K562 (cell line): ENCODE data around the gene FYB2. TPM values are rescaled to one million over a fixed set of nuclear protein-coding genes. Genes with fewer than 3 reads are reported as not detected.

Experiments used
- ATAC-seq: fragments of 200-7000 bp; cut with Tn5 transposase; 3 replicates; pipeline ENCODE4 v1.9.1; 2020; ENCODE audit warnings: moderate library complexity
- BruUV-seq: library from RNA; stranded (reverse); fragments of 400-500 nt; replicated peaks from 2 replicates; lab custom pipeline; 2021; lab: Mats Ljungman, UMichigan
- CTCF ChIA-PET: fragments of 300-600 bp; formaldehyde crosslinking; extraction: SDS; loops from one replicate; lab custom pipeline; 2021; ENCODE audit warnings: low intra/inter-chr PET ratio; lab: Yijun Ruan, JAX
- POLR2A ChIA-PET: fragments of 300-600, 350-650 bp; sonication (Branson Sonifier 250); formaldehyde crosslinking; extraction: SDS; loops from one replicate; lab custom pipeline; 2021; ENCODE audit warnings: antibody characterized with exemption, inconsistent platforms; lab: Yijun Ruan, JAX
- DNase-seq, 4 experiments: peaks; one replicate each; pipeline versions ENCODE4 v3.0.0 to v3.0.0-alpha.2; 2011 to 2018; ENCODE audit warnings: low spot score in 3 of 4, mixed read lengths in 3 of 4; ENCODE audit errors: extremely low read depth in 1 of 4
- FAIRE-seq: peaks from 2 replicates; lab custom pipeline; 2011; peaks lifted over from hg19 to GRCh38; lab: Jason Lieb, UNC
- H2AFZ ChIP-seq: 2 replicates; pipeline ENCODE4 v1.6.0; 2011; ENCODE audit warnings: low read depth, low read length, control low read depth, inconsistent platforms
- H3K27ac ChIP-seq: fragments of 200-600 bp; 3 replicates; pipeline ENCODE4 v1.8.0; 2011; ENCODE audit warnings: low read depth, mild to moderate bottlenecking, control low read depth, inconsistent platforms, low read length, moderate library complexity, mixed read lengths; ENCODE audit errors: extremely low read depth
- H3K27me3 ChIP-seq, 2 experiments: fragments of 300-600 bp in 1 of 2; 2 replicates in 1 of 2; 3 replicates in 1 of 2; pipeline versions ENCODE4 v1.6.0 to v1.8.0; 2011; ENCODE audit warnings: inconsistent platforms in 2 of 2, low read length in 2 of 2, mild to moderate bottlenecking in 1 of 2, mixed read lengths in 1 of 2, moderate library complexity in 1 of 2; ENCODE audit not compliant: control insufficient read depth in 2 of 2, insufficient read depth in 2 of 2
- H3K36me3 ChIP-seq: fragments of 300-600 bp; 3 replicates; pipeline ENCODE4 v1.8.0; 2011; ENCODE audit warnings: mild to moderate bottlenecking, low read length, inconsistent platforms; ENCODE audit not compliant: control insufficient read depth, insufficient read depth
- H3K4me1 ChIP-seq, 2 experiments: fragments of 200-600 bp in 1 of 2; replicated peaks in 1 of 2; 2 replicates in 1 of 2; 3 replicates in 1 of 2; pipeline versions ENCODE4 v1.5.1 to v1.8.0; 2011; ENCODE audit warnings: inconsistent platforms in 2 of 2, low read length in 2 of 2, mild to moderate bottlenecking in 1 of 2, mixed read lengths in 1 of 2, moderate library complexity in 1 of 2; ENCODE audit not compliant: control insufficient read depth in 2 of 2, insufficient read depth in 2 of 2
- H3K4me2 ChIP-seq: 2 replicates; pipeline ENCODE4 v1.6.1; 2011; ENCODE audit warnings: low read length, control low read depth, inconsistent platforms, mixed read lengths; ENCODE audit not compliant: insufficient read depth
- H3K4me3 ChIP-seq: fragments of 200-600 bp; sonication (generic), shearing (Covaris generic); 2 replicates; pipeline ENCODE4 v1.5.1; 2016; ENCODE audit warnings: control low read depth, inconsistent platforms
- H3K79me2 ChIP-seq: fragments of 200-600 bp; 3 replicates; pipeline ENCODE4 v1.8.0; 2011; ENCODE audit warnings: low read length, inconsistent platforms; ENCODE audit not compliant: control insufficient read depth, insufficient read depth
- H3K9ac ChIP-seq, 2 experiments: 2 replicates each; pipeline versions ENCODE4 v1.6.0 to v1.6.1; 2011; ENCODE audit warnings: low read depth in 2 of 2, low read length in 2 of 2, control low read depth in 1 of 2, inconsistent platforms in 1 of 2, mild to moderate bottlenecking in 1 of 2, mixed read lengths in 1 of 2; ENCODE audit not compliant: insufficient read depth in 1 of 2
- H3K9me1 ChIP-seq: one replicate; pipeline ENCODE4 v1.6.0; 2011; ENCODE audit warnings: inconsistent platforms, mild to moderate bottlenecking, low read length, moderate library complexity; ENCODE audit not compliant: control insufficient read depth, insufficient read depth
- H3K9me3 ChIP-seq: replicated peaks from 2 replicates; pipeline ENCODE4 v1.5.1; 2011; ENCODE audit warnings: low read depth, low read length, inconsistent platforms; ENCODE audit not compliant: control insufficient read depth, insufficient read depth
- H4K20me1 ChIP-seq: replicated peaks from 2 replicates; pipeline ENCODE4 v1.6.1; 2011; ENCODE audit warnings: low read length, inconsistent platforms, mixed read lengths; ENCODE audit not compliant: control insufficient read depth, insufficient read depth
- COPS2 ChIP-seq: fragments of 450-650 bp; conservative IDR thresholded peaks from 2 replicates; pipeline ENCODE4 v1.6.1; 2016; ENCODE audit warnings: mild to moderate bottlenecking, moderate library complexity
- CREM ChIP-seq: IDR thresholded peaks from 2 replicates; pipeline ENCODE4 v1.6.1; 2014; ENCODE audit warnings: antibody characterized with exemption, low read depth
- ELF1 ChIP-seq: fragments of 200-800 bp; sonication (Bioruptor generic); IDR thresholded peaks from 2 replicates; pipeline ENCODE4 v1.6.1; 2016; ENCODE audit warnings: missing genetic modification characterization, missing compliant biosample characterization
- GABPB2 ChIP-seq: fragments of 250-450 bp; sonication (Bioruptor Pico); conservative IDR thresholded peaks from 2 replicates; pipeline ENCODE4 v1.5.1; 2021; ENCODE audit warnings: mild to moderate bottlenecking
- PML ChIP-seq: IDR thresholded peaks from 2 replicates; pipeline ENCODE4 v1.6.1; 2012; ENCODE audit warnings: low read length, inconsistent platforms
- SMAD3 ChIP-seq: fragments of 450-650 bp; formaldehyde crosslinking; conservative IDR thresholded peaks from 2 replicates; pipeline ENCODE4 v1.4.0; 2020; ENCODE audit warnings: mild to moderate bottlenecking
- SP2 ChIP-seq: IDR thresholded peaks from 2 replicates; pipeline ENCODE4 v1.6.1; 2011; ENCODE audit warnings: mild to moderate bottlenecking, low read depth, low read length, moderate library complexity; ENCODE audit not compliant: poor library complexity, severe bottlenecking; ENCODE audit errors: extremely low read depth
- ZNF232 ChIP-seq: sonication (generic); formaldehyde crosslinking; IDR thresholded peaks from 2 replicates; pipeline ENCODE4 v1.8.0; 2022; ENCODE audit warnings: mild to moderate bottlenecking, missing genetic modification reagents
- ZNF444 ChIP-seq: fragments of 250-450 bp; sonication (Bioruptor Pico); IDR thresholded peaks from 2 replicates; pipeline ENCODE4 v1.4.0; 2020; ENCODE audit warnings: mild to moderate bottlenecking, moderate library complexity
- WGBS: fragments of 100-300 bp; shearing (Covaris generic); methylation state at CpG from one replicate; pipeline ENCODE4 v1.1.6; 2016; ENCODE audit warnings: low coverage, mixed read lengths; ENCODE audit not compliant: insufficient coverage; ENCODE audit errors: missing lambda C conversion rate; 5-methylcytosine and 5-hydroxymethylcytosine counted together
- in situ Hi-C: fragments of 300-500 bp; cut with MboI; formaldehyde crosslinking; loops from 4 replicates; pipeline ENCODE4 v1.15.0; 2018; ENCODE audit warnings: inconsistent platforms, mixed read lengths
- intact Hi-C: fragments of 100-400 bp; cut with micrococcal nuclease; formaldehyde crosslinking; loops from 2 replicates; pipeline ENCODE4 v1.14.2; 2022
- polyA plus RNA-seq, 8 experiments: library from polyadenylated mRNA; depleted of rRNA in 4 of 8; stranded (reverse) in 5 of 8; unstranded in 3 of 8; fragments of >200 nt; fragmentation: Nextera tagmentation in 2 of 8; fragmentation: Illumina TruSeq in 1 of 8; extraction: Ambion mirVana in 2 of 8; extraction: Trizol in 1 of 8; gene quantifications; 2 replicates each; pipeline versions ENCODE4 v1.2.1 to v1.2.3, GENCODE V29; 2011 to 2014; ENCODE audit warnings: inconsistent platforms in 1 of 8, missing spikeins in 1 of 8
- total RNA-seq, 7 experiments: library from RNA; depleted of rRNA in 6 of 7; stranded (reverse); fragments of >200 nt in 6 of 7; fragmentation: Illumina TruSeq in 2 of 7; extraction: Trizol in 2 of 7; gene quantifications; 2 replicates each; pipeline versions ENCODE4 v1.2.1 to v1.2.3, GENCODE V29; 2011 to 2021; ENCODE audit warnings: low replicate concordance in 1 of 7
- TF ChIP-seq, protein P1 (sequence below): fragments of 250-450 bp; sonication (Bioruptor Pico); IDR thresholded peaks from 2 replicates; pipeline ENCODE4 v1.8.0; 2022; ENCODE audit warnings: inconsistent platforms
- TF ChIP-seq, protein P2 (sequence below), 2 experiments: fragments of 150-350 bp in 1 of 2; IDR thresholded peaks; 2 replicates each; pipeline ENCODE4 v1.6.1; 2012 to 2016; ENCODE audit warnings: low read depth in 2 of 2, low read length in 2 of 2, mild to moderate bottlenecking in 1 of 2, moderate library complexity in 1 of 2

The FYB2 gene
- total and polyA plus RNA-seq, 9 of the 15 experiments (the other 6 are each of a cell fraction or from before 2014, with no cell fraction given) = not detected

DNA sequence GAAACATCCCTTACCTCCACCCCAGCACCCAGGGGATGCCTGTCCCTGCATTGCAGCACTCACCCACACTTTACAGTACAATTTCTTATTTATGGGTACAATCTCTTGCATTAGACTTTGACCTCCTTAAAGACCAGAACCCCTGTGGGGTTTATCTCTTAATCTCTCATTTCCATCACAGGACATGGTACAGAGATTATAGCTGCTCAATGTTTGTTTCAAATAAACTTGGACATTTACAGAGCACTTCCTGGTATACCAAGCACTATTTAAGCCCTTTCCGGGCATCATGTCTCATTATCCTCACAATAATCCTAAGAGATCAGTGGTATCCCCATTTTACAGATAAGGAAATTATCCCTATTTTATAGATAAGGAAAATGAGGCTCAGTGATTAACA lies 31.9 kb downstream of the FYB2 start:
- H2AFZ ChIP-seq = no peak overlapping the region
- no peak for TF ChIP-seq SP2
- TF ChIP-seq, protein P1, sequence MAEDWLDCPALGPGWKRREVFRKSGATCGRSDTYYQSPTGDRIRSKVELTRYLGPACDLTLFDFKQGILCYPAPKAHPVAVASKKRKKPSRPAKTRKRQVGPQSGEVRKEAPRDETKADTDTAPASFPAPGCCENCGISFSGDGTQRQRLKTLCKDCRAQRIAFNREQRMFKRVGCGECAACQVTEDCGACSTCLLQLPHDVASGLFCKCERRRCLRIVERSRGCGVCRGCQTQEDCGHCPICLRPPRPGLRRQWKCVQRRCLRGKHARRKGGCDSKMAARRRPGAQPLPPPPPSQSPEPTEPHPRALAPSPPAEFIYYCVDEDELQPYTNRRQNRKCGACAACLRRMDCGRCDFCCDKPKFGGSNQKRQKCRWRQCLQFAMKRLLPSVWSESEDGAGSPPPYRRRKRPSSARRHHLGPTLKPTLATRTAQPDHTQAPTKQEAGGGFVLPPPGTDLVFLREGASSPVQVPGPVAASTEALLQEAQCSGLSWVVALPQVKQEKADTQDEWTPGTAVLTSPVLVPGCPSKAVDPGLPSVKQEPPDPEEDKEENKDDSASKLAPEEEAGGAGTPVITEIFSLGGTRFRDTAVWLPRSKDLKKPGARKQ (CRISPR knock-in tag) = no peak

DNA sequence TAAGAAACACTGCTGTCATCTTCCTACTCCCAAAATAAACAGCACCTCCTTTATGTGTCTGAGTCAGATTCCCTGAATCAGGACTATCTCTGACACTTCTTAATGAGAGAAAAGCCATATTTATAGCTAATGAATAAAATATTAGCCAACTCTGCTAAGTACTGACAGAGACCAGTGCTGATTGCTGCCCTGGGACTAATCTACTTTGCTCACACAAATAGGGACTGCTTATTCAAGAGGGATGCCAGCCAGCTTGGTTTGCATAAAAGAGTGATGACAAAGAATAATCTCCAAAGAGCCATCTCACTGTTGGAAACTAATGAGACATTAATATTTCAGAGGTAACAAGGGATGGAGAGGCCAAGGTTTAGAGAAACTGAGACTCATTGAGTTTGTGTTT lies 36.4 kb downstream of the FYB2 start:
- Histone ChIP-seq H3K4me1 (no peaks in the 10 kb centered on the region), H3K27me3 (no peaks in the 10 kb centered on the region), H3K79me2 (no peaks in the 10 kb centered on the region), H4K20me1 (no peaks in the 10 kb centered on the region), H2AFZ (no peak overlapping the region), H3K9ac (no peak overlapping the region), H3K27ac (no peak overlapping the region), H3K4me2 (no peak overlapping the region), H3K9me1 (no peaks in the 10 kb centered on the region), H3K9me3 (no peaks in the 10 kb centered on the region), H3K4me3 (no peak overlapping the region), H3K36me3 (no peaks in the 10 kb centered on the region)
- DNase-seq = no peak
- POLR2A ChIA-PET = interaction anchor here (0.7 kb wide), 1 partner anchor 14 kb away, joined by 3 read pairs; no protein-coding TSS in a partner anchor
- in situ Hi-C loops (no loop called here), intact Hi-C loops (no loop called here)
- BruUV-seq = no TSS peak
- no peak for ATAC-seq
- FAIRE-seq = no peak
- CTCF ChIA-PET = no interaction called here
- TF ChIP-seq CREM (no peak), ZNF232 (CRISPR knock-in tag) (no peak), ELF1 (tag) (no peak), COPS2 (no peak), PML (no peak), ZNF444 (CRISPR knock-in tag) (no peak), GABPB2 (no peak), SMAD3 (CRISPR knock-in tag) (no peak)
- TF ChIP-seq, protein P2, sequence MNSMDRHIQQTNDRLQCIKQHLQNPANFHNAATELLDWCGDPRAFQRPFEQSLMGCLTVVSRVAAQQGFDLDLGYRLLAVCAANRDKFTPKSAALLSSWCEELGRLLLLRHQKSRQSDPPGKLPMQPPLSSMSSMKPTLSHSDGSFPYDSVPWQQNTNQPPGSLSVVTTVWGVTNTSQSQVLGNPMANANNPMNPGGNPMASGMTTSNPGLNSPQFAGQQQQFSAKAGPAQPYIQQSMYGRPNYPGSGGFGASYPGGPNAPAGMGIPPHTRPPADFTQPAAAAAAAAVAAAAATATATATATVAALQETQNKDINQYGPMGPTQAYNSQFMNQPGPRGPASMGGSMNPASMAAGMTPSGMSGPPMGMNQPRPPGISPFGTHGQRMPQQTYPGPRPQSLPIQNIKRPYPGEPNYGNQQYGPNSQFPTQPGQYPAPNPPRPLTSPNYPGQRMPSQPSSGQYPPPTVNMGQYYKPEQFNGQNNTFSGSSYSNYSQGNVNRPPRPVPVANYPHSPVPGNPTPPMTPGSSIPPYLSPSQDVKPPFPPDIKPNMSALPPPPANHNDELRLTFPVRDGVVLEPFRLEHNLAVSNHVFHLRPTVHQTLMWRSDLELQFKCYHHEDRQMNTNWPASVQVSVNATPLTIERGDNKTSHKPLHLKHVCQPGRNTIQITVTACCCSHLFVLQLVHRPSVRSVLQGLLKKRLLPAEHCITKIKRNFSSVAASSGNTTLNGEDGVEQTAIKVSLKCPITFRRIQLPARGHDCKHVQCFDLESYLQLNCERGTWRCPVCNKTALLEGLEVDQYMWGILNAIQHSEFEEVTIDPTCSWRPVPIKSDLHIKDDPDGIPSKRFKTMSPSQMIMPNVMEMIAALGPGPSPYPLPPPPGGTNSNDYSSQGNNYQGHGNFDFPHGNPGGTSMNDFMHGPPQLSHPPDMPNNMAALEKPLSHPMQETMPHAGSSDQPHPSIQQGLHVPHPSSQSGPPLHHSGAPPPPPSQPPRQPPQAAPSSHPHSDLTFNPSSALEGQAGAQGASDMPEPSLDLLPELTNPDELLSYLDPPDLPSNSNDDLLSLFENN (IDR thresholded peaks at IDR 0.05; ENCODE audit: low read depth in 2 of 2, low read length in 2 of 2) = no peak

More for the DNA sequence above, 31.9 kb downstream of the FYB2 start:
- Histone ChIP-seq H3K36me3 (no peaks in the 10 kb centered on the region), H3K4me2 (no peak overlapping the region), H3K4me3 (no peak overlapping the region), H3K79me2 (no peaks in the 10 kb centered on the region), H3K9ac (no peak overlapping the region), H3K9me1 (no peaks in the 10 kb centered on the region), H3K27me3 (no peaks in the 10 kb centered on the region), H3K27ac (no peak overlapping the region), H3K4me1 (no peaks in the 10 kb centered on the region), H4K20me1 (no peaks in the 10 kb centered on the region), H3K9me3 (no peaks in the 10 kb centered on the region)
- POLR2A ChIA-PET = no interaction called here
- ATAC-seq (no peak), DNase-seq (no peak), FAIRE-seq (no peak)
- 0% methylated on average over 1 of the region's 1 CpG for WGBS
- no TSS peak for BruUV-seq
- CTCF ChIA-PET = no interaction called here
- intact Hi-C loops = no loop called here
- in situ Hi-C loops = no loop called here
